ENCODE data around the gene PRSS21.

Gene PRSS21

DNA sequence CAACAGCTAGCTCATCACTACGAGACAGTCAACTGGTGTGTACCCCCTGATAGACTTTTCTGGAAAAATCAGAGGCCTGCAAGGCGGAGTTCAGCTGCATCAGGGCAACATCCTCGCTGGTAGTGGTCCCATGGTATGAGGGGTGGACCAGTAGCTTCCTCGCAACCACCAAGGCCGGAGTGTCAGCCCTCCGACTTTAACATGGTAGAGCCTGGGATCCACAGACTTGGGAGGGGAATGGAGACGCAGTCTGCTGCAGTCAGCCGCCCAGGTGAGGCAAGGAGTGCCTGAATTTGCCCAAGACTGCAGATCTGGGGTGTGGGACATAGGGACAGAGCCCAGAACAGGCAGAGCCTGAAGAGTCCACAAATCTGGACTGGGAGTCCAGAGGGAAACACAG is 26.5 kb downstream of the PRSS21 start:
- H3K9me2 ChIP-seq (replicated peaks; ENCODE audit: control insufficient read depth, low read length), result no peaks in the 10 kb centered on the region
- H4K20me1 ChIP-seq (ENCODE audit: control insufficient read depth, insufficient read depth, low read depth, low read length), result no peaks in the 10 kb centered on the region
- H3K79me2 ChIP-seq (ENCODE audit: control insufficient read depth, low read length), result no peaks in the 10 kb centered on the region
- TF ChIP-seq EZH2phosphoT487 (IDR thresholded peaks at IDR 0.05; ENCODE audit: borderline replicate concordance, low read length), result no peak
- TF ChIP-seq, protein P1, sequence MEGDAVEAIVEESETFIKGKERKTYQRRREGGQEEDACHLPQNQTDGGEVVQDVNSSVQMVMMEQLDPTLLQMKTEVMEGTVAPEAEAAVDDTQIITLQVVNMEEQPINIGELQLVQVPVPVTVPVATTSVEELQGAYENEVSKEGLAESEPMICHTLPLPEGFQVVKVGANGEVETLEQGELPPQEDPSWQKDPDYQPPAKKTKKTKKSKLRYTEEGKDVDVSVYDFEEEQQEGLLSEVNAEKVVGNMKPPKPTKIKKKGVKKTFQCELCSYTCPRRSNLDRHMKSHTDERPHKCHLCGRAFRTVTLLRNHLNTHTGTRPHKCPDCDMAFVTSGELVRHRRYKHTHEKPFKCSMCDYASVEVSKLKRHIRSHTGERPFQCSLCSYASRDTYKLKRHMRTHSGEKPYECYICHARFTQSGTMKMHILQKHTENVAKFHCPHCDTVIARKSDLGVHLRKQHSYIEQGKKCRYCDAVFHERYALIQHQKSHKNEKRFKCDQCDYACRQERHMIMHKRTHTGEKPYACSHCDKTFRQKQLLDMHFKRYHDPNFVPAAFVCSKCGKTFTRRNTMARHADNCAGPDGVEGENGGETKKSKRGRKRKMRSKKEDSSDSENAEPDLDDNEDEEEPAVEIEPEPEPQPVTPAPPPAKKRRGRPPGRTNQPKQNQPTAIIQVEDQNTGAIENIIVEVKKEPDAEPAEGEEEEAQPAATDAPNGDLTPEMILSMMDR (IDR thresholded peaks at IDR 0.05; ENCODE audit: low read depth, low read length, poor library complexity, severe bottlenecking), result no peak
- H3K4me3 ChIP-seq (ENCODE audit: low read length), result no peak overlapping the region
- peaks cover 23% of the 10 kb centered on the region for H3K4me1 ChIP-seq (ENCODE audit: control insufficient read depth, low read length)
- peaks cover 24% of the 10 kb centered on the region for H3F3A ChIP-seq (ENCODE audit: control insufficient read depth, insufficient read depth)
- H3K36me3 ChIP-seq (ENCODE audit: control insufficient read depth, low read length), result no peaks in the 10 kb centered on the region
- 0 out of 2 replicates have a peak, but pooled peaks cover 3% of the 10 kb centered on the region for H3K9me3 ChIP-seq (ENCODE audit: control insufficient read depth, insufficient read depth, low read length)
- no peak overlapping the region for H3K4me2 ChIP-seq (ENCODE audit: low read length)
- H3K27ac ChIP-seq (ENCODE audit: low read depth, low read length), result no peak overlapping the region
- no peaks in the 10 kb centered on the region for H3K27me3 ChIP-seq (ENCODE audit: control insufficient read depth, low read length)

DNA sequence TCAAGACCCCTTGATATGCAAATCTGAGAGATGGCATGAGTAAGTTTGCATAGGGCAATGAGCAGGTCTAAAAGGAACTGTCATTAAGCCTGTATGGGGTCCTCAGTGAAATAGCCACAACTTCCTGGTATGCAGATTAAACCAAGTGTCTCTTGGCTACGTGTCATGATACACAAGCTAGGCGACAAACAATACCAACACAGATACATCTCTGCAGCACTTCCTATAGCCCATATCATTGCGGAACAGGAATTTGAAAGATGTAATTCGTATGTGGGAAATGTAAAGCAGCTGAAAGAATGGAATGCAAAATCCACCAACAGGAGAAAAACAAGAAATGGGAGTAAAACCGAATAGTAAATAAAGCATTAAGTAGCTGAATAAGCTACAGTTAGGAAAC is 28.1 kb downstream of the PRSS21 start:
- no peaks in the 10 kb centered on the region for H3K79me2 ChIP-seq (ENCODE audit: control insufficient read depth, low read length)
- H3K27ac ChIP-seq (ENCODE audit: low read depth, low read length), result no peak overlapping the region
- H3K4me1 ChIP-seq (ENCODE audit: control insufficient read depth, low read length), result peaks cover 23% of the 10 kb centered on the region
- H3K36me3 ChIP-seq (ENCODE audit: control insufficient read depth, low read length), result no peaks in the 10 kb centered on the region
- H3K4me3 ChIP-seq (ENCODE audit: low read length), result no peak overlapping the region
- H4K20me1 ChIP-seq (ENCODE audit: control insufficient read depth, insufficient read depth, low read depth, low read length), result no peaks in the 10 kb centered on the region
- H3K9me3 ChIP-seq (ENCODE audit: control insufficient read depth, insufficient read depth, low read length), result 0 out of 2 replicates have a peak, but pooled peaks cover 3% of the 10 kb centered on the region
- peaks cover 8% of the 10 kb centered on the region for H3K27me3 ChIP-seq (ENCODE audit: control insufficient read depth, low read length)
- no peaks in the 10 kb centered on the region for H3K9me2 ChIP-seq (replicated peaks; ENCODE audit: control insufficient read depth, low read length)
- TF ChIP-seq, protein P1 (IDR thresholded peaks at IDR 0.05; ENCODE audit: low read depth, low read length, poor library complexity, severe bottlenecking), result no peak
- no peak for TF ChIP-seq EZH2phosphoT487 (IDR thresholded peaks at IDR 0.05; ENCODE audit: borderline replicate concordance, low read length)
- H3F3A ChIP-seq (ENCODE audit: control insufficient read depth, insufficient read depth), result peaks cover 24% of the 10 kb centered on the region
- no peak overlapping the region for H3K4me2 ChIP-seq (ENCODE audit: low read length)

DNA sequence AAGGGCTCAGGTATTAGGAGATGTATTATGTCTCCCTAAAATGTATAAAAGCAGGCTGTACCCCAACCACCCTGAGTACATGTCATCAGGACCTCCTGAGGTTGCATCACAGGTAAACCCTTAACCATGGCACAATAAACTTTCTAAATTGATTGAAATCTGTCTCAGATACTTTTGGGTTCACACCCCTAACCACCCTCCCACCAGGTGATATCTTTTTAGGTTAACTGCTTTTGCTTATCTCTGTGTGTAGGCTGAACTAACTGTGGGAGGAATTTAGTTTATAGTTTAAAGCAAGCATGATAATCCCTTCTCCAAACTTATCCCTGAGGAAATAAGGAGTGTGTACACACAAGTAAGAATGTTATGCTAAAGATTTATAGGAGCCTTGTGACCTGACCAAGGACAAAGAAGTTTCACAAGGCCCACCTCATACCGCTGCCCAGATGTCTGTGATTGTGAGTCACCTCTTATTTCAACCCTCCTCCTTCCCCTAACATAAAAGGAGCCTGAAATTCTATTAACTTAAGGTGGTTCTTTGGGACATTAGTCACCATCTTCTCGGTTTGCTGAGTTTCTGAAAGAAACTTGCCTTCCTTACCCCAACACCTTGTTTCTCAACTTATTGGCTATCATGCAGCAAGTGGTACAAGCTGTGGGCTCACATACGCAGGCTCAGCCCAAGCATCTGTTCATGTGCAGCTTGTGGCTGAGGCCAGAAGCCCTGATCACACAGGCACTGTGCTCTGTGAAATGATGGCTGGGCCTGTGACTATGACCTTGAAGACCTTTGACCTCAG is 29.7 kb downstream of the PRSS21 start:
- Histone ChIP-seq H3K79me2 (ENCODE audit: control insufficient read depth, low read length) (no peaks in the 10 kb centered on the region), H3K4me3 (ENCODE audit: low read length) (no peak overlapping the region), H3K4me1 (ENCODE audit: control insufficient read depth, low read length) (peaks cover 18% of the 10 kb centered on the region), H3K9me3 (ENCODE audit: control insufficient read depth, insufficient read depth, low read length) (0 out of 2 replicates have a peak, but pooled peaks cover 3% of the 10 kb centered on the region), H3F3A (ENCODE audit: control insufficient read depth, insufficient read depth) (peaks cover 24% of the 10 kb centered on the region), H4K20me1 (ENCODE audit: control insufficient read depth, insufficient read depth, low read depth, low read length) (no peaks in the 10 kb centered on the region), H3K27me3 (ENCODE audit: control insufficient read depth, low read length) (peaks cover 8% of the 10 kb centered on the region), H3K4me2 (ENCODE audit: low read length) (no peak overlapping the region), H3K27ac (ENCODE audit: low read depth, low read length) (no peak overlapping the region), H3K9me2 (replicated peaks; ENCODE audit: control insufficient read depth, low read length) (no peaks in the 10 kb centered on the region), H3K36me3 (ENCODE audit: control insufficient read depth, low read length) (no peaks in the 10 kb centered on the region)
- no peak for TF ChIP-seq EZH2phosphoT487 (IDR thresholded peaks at IDR 0.05; ENCODE audit: borderline replicate concordance, low read length)
- TF ChIP-seq, protein P1 (IDR thresholded peaks at IDR 0.05; ENCODE audit: low read depth, low read length, poor library complexity, severe bottlenecking), result no peak

Measured in DOHH2 (cell line).